Measurements from ENCODE around the gene C2CD4C.
A peak's percentile ranks its signal among the peaks of the same experiment; 100 is the strongest.

GRCh38 chr19:383922-384798, 24.8 kb downstream of the C2CD4C start:
- TF ChIP-seq ESRRA (CRISPR knock-in tag; IDR thresholded peaks at IDR 0.05; ENCODE audit: low read depth), result no peak
- TF ChIP-seq BRF2 (CRISPR knock-in tag; IDR thresholded peaks at IDR 0.05), result no peak
- no peak for TF ChIP-seq IRX3 (CRISPR knock-in tag; IDR thresholded peaks at IDR 0.05; ENCODE audit: borderline replicate concordance, low read depth)
- TF ChIP-seq MBNL3 (CRISPR knock-in tag; conservative IDR thresholded peaks at IDR 0.05), result no peak
- no peak for TF ChIP-seq RARA (CRISPR knock-in tag; IDR thresholded peaks at IDR 0.05)
- TF ChIP-seq DNMT3B (CRISPR knock-in tag; conservative IDR thresholded peaks at IDR 0.05), result no peak
- TF ChIP-seq CBFB (CRISPR knock-in tag; IDR thresholded peaks at IDR 0.05), result 0 out of 2 replicates have a peak, but pooled peaks have one; percentile 22
- no peak for TF ChIP-seq ZNF512B (CRISPR knock-in tag; IDR thresholded peaks at IDR 0.05; ENCODE audit: borderline replicate concordance)
- TF ChIP-seq TBX3 (IDR thresholded peaks at IDR 0.05; ENCODE audit: borderline replicate concordance), result no peak
- no peak for TF ChIP-seq PHB2 (IDR thresholded peaks at IDR 0.05; ENCODE audit: partially characterized antibody)
- no peak for TF ChIP-seq PRDM10 (CRISPR knock-in tag; IDR thresholded peaks at IDR 0.05; ENCODE audit: low read depth)
- TF ChIP-seq EZH2 (conservative IDR thresholded peaks at IDR 0.05; ENCODE audit: low read depth, low read length), result peak; percentile 65; the same call in 1 of the 2 replicates
- TF ChIP-seq E2F5 (CRISPR knock-in tag; conservative IDR thresholded peaks at IDR 0.05), result no peak
